Sigmoid colon (tissue), 7 donors: ENCODE measurements around the gene AK1. TPM values are rescaled to one million over a fixed set of nuclear protein-coding genes. Genes with fewer than 3 reads are reported as not detected.

Experiments used
- DNase-seq: peaks from one replicate; pipeline ENCODE4 v3.0.0-alpha.2; 2019
- H3K27ac ChIP-seq, 4 donors: fragments of 200-600 bp; sonication (generic); one replicate each; pipeline ENCODE4 v1.5.1; 2016 to 2019; ENCODE audit warnings: mild to moderate bottlenecking in 1 of 4
- H3K27me3 ChIP-seq, 3 donors: fragments of 200-600 bp; sonication (generic); one replicate each; pipeline ENCODE4 v1.5.1; 2019; ENCODE audit warnings: mild to moderate bottlenecking in 1 of 3
- H3K36me3 ChIP-seq, 4 donors: fragments of 200-600 bp; sonication (generic); one replicate each; pipeline ENCODE4 v1.5.1; 2016 to 2019
- H3K4me1 ChIP-seq, 4 donors: fragments of 200-600 bp; sonication (generic); one replicate each; pipeline ENCODE4 v1.5.1; 2017 to 2019
- H3K4me3 ChIP-seq, 4 donors: fragments of 200-600 bp; sonication (generic); one replicate each; pipeline ENCODE4 v1.5.1; 2017 to 2019; ENCODE audit warnings: mild to moderate bottlenecking in 2 of 4, moderate library complexity in 1 of 4
- H3K9me3 ChIP-seq, 4 donors: fragments of 200-600 bp in 3 of 4; sonication (generic) in 3 of 4; one replicate each; pipeline versions ENCODE4 v1.5.1 to v1.6.1; 2013 to 2019
- CTCF ChIP-seq, 4 experiments: fragments of 450-650 bp in 3 of 4; fragments of 200-600 bp in 1 of 4; IDR thresholded peaks; one replicate each; pipeline ENCODE4 v1.5.1; 2016 to 2019; ENCODE audit warnings: antibody characterized with exemption in 4 of 4, mild to moderate bottlenecking in 3 of 4, moderate library complexity in 2 of 4
- EP300 ChIP-seq, 4 donors: sonication (generic); formaldehyde crosslinking; IDR thresholded peaks; one replicate each; pipeline ENCODE4 v1.6.1; 2017; ENCODE audit warnings: antibody characterized with exemption in 4 of 4
- POLR2A ChIP-seq, 2 donors: fragments of 450-650 bp; IDR thresholded peaks; one replicate each; pipeline ENCODE4 v1.6.1; 2016; ENCODE audit warnings: antibody characterized with exemption in 2 of 2, mild to moderate bottlenecking in 2 of 2, moderate library complexity in 2 of 2
- POLR2AphosphoS5 ChIP-seq, 4 donors: sonication (generic); formaldehyde crosslinking; IDR thresholded peaks; one replicate each; pipeline ENCODE4 v1.6.1; 2017; ENCODE audit warnings: antibody characterized with exemption in 4 of 4
- WGBS, 2 donors: extraction: QIAGEN DNeasy Blood & Tissue Kit; methylation state at CpG; one replicate each; pipeline ENCODE4 v1.1.7; 2013; 5-methylcytosine and 5-hydroxymethylcytosine counted together
- intact Hi-C: fragments of 100-400 bp; cut with DNase I; formaldehyde crosslinking; loops from one replicate; pipeline ENCODE4 v1.15.1; 2023
- polyA plus RNA-seq, 3 donors: library from polyadenylated mRNA; stranded (reverse); fragments of 200-250 nt; gene quantifications; one replicate each; pipeline ENCODE4 v1.2.3, GENCODE V29; 2013
- total RNA-seq, 4 donors: library from RNA; depleted of rRNA; stranded (reverse); fragments of >200 nt; gene quantifications; one replicate each; pipeline ENCODE4 v1.1.0, GENCODE V29; 2016
- donor health status: healthy with polysubstance abuse.
- donor health status: Bipolar disorder and iron deficiency.
- donor health status: healthy.

AK1 gene
- total and polyA plus RNA-seq, 7 donors = 28.8 to 254 (median 73.2) TPM

DNA sequence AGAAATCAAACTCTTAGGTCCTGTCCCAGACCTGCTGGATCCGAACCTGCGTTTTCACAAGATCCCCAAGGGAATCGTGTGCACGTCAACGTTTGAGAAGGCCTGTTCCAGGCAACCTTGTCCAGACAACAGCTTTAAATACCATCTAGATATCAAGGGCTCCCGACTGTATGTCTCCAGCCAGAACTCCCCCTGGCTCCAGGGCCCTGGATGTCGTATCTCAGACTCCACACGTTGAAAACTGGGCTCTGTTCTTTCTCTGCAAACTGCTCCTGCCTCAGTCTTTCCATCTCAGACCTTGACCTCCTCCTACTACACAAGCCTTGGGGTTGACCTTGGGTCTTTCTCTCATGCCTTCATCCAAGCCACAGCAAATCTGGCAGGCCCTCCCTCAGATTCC is 17.2 kb downstream of the AK1 start:
- Histone ChIP-seq H3K4me3 (no peak overlapping the region), H3K27ac (peak overlapping the region in 1 of 4 donors; percentile 27), H3K9me3 (no peaks in the 10 kb centered on the region), H3K27me3 (no peaks in the 10 kb centered on the region), H3K4me1 (peaks cover 0 to 28% (median 18%) of the 10 kb centered on the region in 4 donors), H3K36me3 (no peaks in the 10 kb centered on the region)
- TF ChIP-seq EP300 (IDR thresholded peaks at IDR 0.05) (no peak), POLR2AphosphoS5 (IDR thresholded peaks at IDR 0.05) (no peak), CTCF (IDR thresholded peaks at IDR 0.05) (no peak), POLR2A (IDR thresholded peaks at IDR 0.05) (no peak)
- intact Hi-C loops = no loop called here
- 86 to 89% methylated on average over 8 of the region's 8 CpGs for WGBS, 2 donors
- DNase-seq = no peak

GRCh38 chr9:127858041-127858512 is 19.4 kb downstream of the AK1 start:
- intact Hi-C loops = no loop called here
- H3K27me3 ChIP-seq = no peaks in the 10 kb centered on the region

DNA sequence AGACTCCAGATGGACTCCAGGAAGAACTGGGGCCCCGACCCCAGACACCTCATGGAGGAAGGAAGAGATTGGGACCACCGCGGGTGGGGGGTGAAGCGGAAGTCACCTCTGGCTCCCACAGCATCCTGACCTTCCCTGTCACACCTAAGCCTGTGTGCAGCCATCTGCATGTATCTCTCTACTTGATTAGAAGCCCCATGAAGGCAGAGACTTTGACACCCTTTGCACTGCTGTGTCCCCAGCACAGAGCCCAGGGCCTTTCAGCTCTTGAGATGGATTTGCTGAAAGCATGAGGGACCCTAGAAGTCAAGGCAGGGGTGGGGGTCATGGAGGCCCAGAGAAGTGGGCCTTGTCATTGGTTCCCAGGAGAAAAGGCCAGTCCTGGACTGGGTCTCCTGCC is 20.2 kb downstream of the AK1 start:
- 47 to 56% methylated on average over 4 of the region's 4 CpGs for WGBS, 2 donors
- Histone ChIP-seq H3K4me3 (no peak overlapping the region), H3K27ac (no peak overlapping the region), H3K9me3 (no peaks in the 10 kb centered on the region), H3K36me3 (no peaks in the 10 kb centered on the region), H3K4me1 (peaks cover 0 to 31% (median 23%) of the 10 kb centered on the region in 4 donors), H3K27me3 (no peaks in the 10 kb centered on the region)
- intact Hi-C loops = no loop called here
- DNase-seq = no peak
- TF ChIP-seq EP300 (IDR thresholded peaks at IDR 0.05) (no peak), CTCF (IDR thresholded peaks at IDR 0.05) (no peak), POLR2A (IDR thresholded peaks at IDR 0.05) (no peak), POLR2AphosphoS5 (IDR thresholded peaks at IDR 0.05) (no peak)

More at GRCh38 chr9:127858041-127858512, 19.4 kb downstream of the AK1 start:
- Histone ChIP-seq H3K27ac (no peak overlapping the region), H3K4me3 (no peak overlapping the region), H3K4me1 (peaks cover 0 to 31% (median 23%) of the 10 kb centered on the region in 4 donors), H3K9me3 (no peaks in the 10 kb centered on the region), H3K36me3 (no peaks in the 10 kb centered on the region)
- WGBS, 2 donors = 18 to 31% methylated on average over 12 of the region's 12 CpGs
- peak in 1 of 4 donors; percentile 29 for TF ChIP-seq POLR2AphosphoS5 (IDR thresholded peaks at IDR 0.05)
- TF ChIP-seq CTCF (IDR thresholded peaks at IDR 0.05) = no peak
- DNase-seq = no peak

GRCh38 chr9:127856729-127857116 is 20.8 kb downstream of the AK1 start:
- no peak overlapping the region for H3K4me3 ChIP-seq
- intact Hi-C loops = no loop called here
- peak overlapping the region in 1 of 4 donors; percentile 6 for H3K27ac ChIP-seq
- H3K27me3 ChIP-seq = no peaks in the 10 kb centered on the region
- WGBS, 2 donors = 85% methylated on average over 8 of the region's 8 CpGs
- no peaks in the 10 kb centered on the region for H3K9me3 ChIP-seq
- DNase-seq = no peak
- no peaks in the 10 kb centered on the region for H3K36me3 ChIP-seq
- peaks cover 0 to 25% (median 18%) of the 10 kb centered on the region in 4 donors for H3K4me1 ChIP-seq
- TF ChIP-seq POLR2AphosphoS5 (IDR thresholded peaks at IDR 0.05) (no peak), EP300 (IDR thresholded peaks at IDR 0.05) (no peak), CTCF (IDR thresholded peaks at IDR 0.05) (no peak), POLR2A (IDR thresholded peaks at IDR 0.05) (no peak)
